SK-N-SH treated with all-trans-retinoic acid at 6 μM for 48 hours (cell line): ENCODE results near the gene RYK.

Experiments used
- ATAC-seq: fragments of 200-7000 bp; cut with Tn5 transposase; 3 replicates; pipeline ENCODE4 v1.9.1; 2020; ENCODE audit warnings: mild to moderate bottlenecking, moderate library complexity
- ARNTL ChIP-seq: fragments of 450-650 bp; formaldehyde crosslinking; IDR thresholded peaks from 2 replicates; pipeline ENCODE4 v1.5.0; 2020; ENCODE audit warnings: low read depth, mild to moderate bottlenecking, moderate library complexity, borderline replicate concordance
- BACH2 ChIP-seq: fragments of 250-450 bp; sonication (Bioruptor Pico); IDR thresholded peaks from 2 replicates; pipeline ENCODE4 v1.9.0; 2021; ENCODE audit warnings: mild to moderate bottlenecking, borderline replicate concordance
- CSDC2 ChIP-seq: fragments of 250-450 bp; sonication (Bioruptor Pico); IDR thresholded peaks from 2 replicates; pipeline ENCODE4 v1.5.0; 2020; ENCODE audit warnings: mild to moderate bottlenecking, moderate library complexity
- ESRRG ChIP-seq: fragments of 250-450 bp; sonication (Bioruptor Pico); IDR thresholded peaks from 2 replicates; pipeline ENCODE4 v1.6.1; 2021; ENCODE audit warnings: mild to moderate bottlenecking
- GLIS3 ChIP-seq: fragments of 250-450 bp; sonication (Bioruptor Pico); IDR thresholded peaks from 2 replicates; pipeline ENCODE4 v1.5.0; 2020; ENCODE audit warnings: mild to moderate bottlenecking, moderate library complexity
- ISL1 ChIP-seq: fragments of 250-450 bp; sonication (Bioruptor Pico); IDR thresholded peaks from 2 replicates; pipeline ENCODE4 v2.1.2; 2022; ENCODE audit warnings: mild to moderate bottlenecking, moderate library complexity
- OSR1 ChIP-seq: fragments of 250-450 bp; sonication (Bioruptor Pico); IDR thresholded peaks from 2 replicates; pipeline ENCODE4 v1.8.0; 2022; ENCODE audit warnings: moderate library complexity, mild to moderate bottlenecking, inconsistent platforms
- RARB ChIP-seq: fragments of 250-450 bp; sonication (Bioruptor Pico); IDR thresholded peaks from 2 replicates; pipeline ENCODE4 v1.8.0; 2021; ENCODE audit warnings: mild to moderate bottlenecking, moderate library complexity
- SNAI2 ChIP-seq: fragments of 250-450 bp; sonication (Bioruptor Pico); IDR thresholded peaks from 2 replicates; pipeline ENCODE4 v1.5.0; 2020; ENCODE audit warnings: mild to moderate bottlenecking, moderate library complexity
- TOX ChIP-seq: fragments of 250-450 bp; sonication (Bioruptor Pico); IDR thresholded peaks from 2 replicates; pipeline ENCODE4 v1.8.0; 2021; ENCODE audit warnings: mild to moderate bottlenecking, moderate library complexity, borderline replicate concordance
- ZFP3 ChIP-seq: fragments of 250-450 bp; sonication (Bioruptor Pico); IDR thresholded peaks from 2 replicates; pipeline ENCODE4 v1.5.0; 2020; ENCODE audit warnings: mild to moderate bottlenecking, moderate library complexity
- ZNF565 ChIP-seq: fragments of 450-650 bp; formaldehyde crosslinking; conservative IDR thresholded peaks from 2 replicates; pipeline ENCODE4 v1.5.0; 2020; ENCODE audit warnings: low read depth, mild to moderate bottlenecking, moderate library complexity
- ZNF70 ChIP-seq: fragments of 450-650 bp; formaldehyde crosslinking; IDR thresholded peaks from 2 replicates; pipeline ENCODE4 v1.5.0; 2020; ENCODE audit warnings: mild to moderate bottlenecking, moderate library complexity
- ZNF8 ChIP-seq: fragments of 450-650 bp; formaldehyde crosslinking; IDR thresholded peaks from 2 replicates; pipeline ENCODE4 v1.5.0; 2020; ENCODE audit warnings: mild to moderate bottlenecking, moderate library complexity
- TF ChIP-seq, protein P1 (sequence below): fragments of 250-450 bp; sonication (Bioruptor Pico); IDR thresholded peaks from 2 replicates; pipeline ENCODE4 v1.5.1; 2021; ENCODE audit warnings: mild to moderate bottlenecking, moderate library complexity
- TF ChIP-seq, protein P2 (sequence below): fragments of 250-450 bp; sonication (Bioruptor Pico); IDR thresholded peaks from 2 replicates; pipeline ENCODE4 v1.8.0; 2021; ENCODE audit warnings: low read depth, mild to moderate bottlenecking, moderate library complexity, borderline replicate concordance
- TF ChIP-seq, protein P3 (sequence below): fragments of 250-450 bp; sonication (Bioruptor Pico); IDR thresholded peaks from 2 replicates; pipeline ENCODE4 v1.5.1; 2020; ENCODE audit warnings: low read depth, mild to moderate bottlenecking, moderate library complexity
- TF ChIP-seq, protein P4 (sequence below): fragments of 250-450 bp; sonication (Bioruptor Pico); IDR thresholded peaks from 2 replicates; pipeline ENCODE4 v1.5.0; 2020; ENCODE audit warnings: mild to moderate bottlenecking, moderate library complexity

The RYK gene

DNA sequence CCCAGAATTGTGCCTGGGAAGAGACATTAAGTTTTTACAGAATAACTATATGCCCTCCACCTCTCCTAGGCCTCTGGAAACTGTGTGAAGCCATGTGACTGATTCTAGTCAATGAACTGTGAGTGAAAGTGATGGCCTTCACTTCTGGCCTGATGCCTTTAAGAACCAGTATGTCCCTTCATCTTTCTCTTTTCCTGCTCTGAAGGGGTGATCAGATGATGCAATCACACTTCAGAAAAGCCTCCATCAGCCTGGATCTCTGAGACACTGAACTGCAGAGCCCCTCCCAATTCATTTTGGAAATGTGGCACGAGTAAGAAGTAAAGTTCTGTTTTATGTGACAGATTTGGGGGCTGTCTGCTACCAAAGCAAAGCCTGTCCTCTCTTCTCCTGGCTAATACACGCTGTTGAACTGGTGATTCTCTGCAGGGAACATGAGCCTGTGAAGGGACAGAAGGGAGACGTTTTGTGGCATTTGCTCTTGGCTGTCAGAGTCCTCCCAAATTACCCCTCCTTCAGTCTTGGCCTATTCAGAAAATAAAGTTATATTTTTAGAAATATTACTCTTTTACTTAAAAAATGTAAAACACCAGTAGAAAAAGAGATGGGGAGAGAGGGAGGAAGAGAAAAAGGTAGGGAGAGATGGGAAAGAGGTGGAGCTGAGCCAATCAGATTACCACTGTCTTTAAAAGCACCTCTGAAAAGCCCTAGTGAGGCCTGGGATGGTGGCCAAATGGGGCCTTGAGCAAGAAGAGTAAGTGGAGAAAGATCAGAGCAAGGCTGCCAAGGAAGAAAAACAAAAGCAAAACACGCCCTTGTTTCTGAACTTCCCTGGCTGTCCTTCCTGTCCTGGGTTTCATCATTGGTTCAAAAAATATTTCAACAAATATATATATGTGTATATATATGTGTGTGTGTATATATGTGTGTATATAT is 40.9 kb upstream of the RYK start:
- TF ChIP-seq ESRRG (CRISPR knock-in tag) (no peak), ISL1 (CRISPR knock-in tag) (peak; percentile 77)
- TF ChIP-seq, all 23 proteins: peak for 1
- ATAC-seq = peak; percentile 97

DNA sequence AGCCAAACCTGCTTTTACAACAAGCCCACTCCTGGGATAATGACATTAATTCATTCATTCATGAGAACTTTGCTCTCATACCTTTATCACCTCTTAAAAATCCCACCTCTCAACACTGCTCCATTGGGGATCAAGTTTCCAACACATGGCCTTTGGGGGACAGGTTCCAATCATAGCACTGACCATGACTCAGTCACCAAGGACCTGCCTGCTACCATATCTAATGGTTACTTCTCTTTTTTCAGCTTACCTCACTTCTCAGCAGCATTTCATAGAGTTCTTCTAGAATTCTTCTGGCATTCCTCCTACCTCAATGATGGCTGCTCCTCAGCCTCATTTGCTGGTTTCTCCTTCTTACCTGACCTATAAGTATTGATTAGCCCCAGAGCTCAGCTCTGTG is 36.9 kb upstream of the RYK start:
- no peak for ATAC-seq
- TF ChIP-seq ISL1 (CRISPR knock-in tag) = no peak
- TF ChIP-seq, protein P1, sequence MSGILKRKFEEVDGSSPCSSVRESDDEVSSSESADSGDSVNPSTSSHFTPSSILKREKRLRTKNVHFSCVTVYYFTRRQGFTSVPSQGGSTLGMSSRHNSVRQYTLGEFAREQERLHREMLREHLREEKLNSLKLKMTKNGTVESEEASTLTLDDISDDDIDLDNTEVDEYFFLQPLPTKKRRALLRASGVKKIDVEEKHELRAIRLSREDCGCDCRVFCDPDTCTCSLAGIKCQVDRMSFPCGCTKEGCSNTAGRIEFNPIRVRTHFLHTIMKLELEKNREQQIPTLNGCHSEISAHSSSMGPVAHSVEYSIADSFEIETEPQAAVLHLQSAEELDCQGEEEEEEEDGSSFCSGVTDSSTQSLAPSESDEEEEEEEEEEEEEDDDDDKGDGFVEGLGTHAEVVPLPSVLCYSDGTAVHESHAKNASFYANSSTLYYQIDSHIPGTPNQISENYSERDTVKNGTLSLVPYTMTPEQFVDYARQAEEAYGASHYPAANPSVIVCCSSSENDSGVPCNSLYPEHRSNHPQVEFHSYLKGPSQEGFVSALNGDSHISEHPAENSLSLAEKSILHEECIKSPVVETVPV = no peak
- no peak for TF ChIP-seq ZNF565 (CRISPR knock-in tag)
- TF ChIP-seq, protein P2, sequence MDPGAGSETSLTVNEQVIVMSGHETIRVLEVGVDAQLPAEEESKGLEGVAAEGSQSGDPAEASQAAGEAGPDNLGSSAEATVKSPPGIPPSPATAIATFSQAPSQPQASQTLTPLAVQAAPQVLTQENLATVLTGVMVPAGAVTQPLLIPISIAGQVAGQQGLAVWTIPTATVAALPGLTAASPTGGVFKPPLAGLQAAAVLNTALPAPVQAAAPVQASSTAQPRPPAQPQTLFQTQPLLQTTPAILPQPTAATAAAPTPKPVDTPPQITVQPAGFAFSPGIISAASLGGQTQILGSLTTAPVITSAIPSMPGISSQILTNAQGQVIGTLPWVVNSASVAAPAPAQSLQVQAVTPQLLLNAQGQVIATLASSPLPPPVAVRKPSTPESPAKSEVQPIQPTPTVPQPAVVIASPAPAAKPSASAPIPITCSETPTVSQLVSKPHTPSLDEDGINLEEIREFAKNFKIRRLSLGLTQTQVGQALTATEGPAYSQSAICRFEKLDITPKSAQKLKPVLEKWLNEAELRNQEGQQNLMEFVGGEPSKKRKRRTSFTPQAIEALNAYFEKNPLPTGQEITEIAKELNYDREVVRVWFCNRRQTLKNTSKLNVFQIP (CRISPR knock-in tag) = no peak

DNA sequence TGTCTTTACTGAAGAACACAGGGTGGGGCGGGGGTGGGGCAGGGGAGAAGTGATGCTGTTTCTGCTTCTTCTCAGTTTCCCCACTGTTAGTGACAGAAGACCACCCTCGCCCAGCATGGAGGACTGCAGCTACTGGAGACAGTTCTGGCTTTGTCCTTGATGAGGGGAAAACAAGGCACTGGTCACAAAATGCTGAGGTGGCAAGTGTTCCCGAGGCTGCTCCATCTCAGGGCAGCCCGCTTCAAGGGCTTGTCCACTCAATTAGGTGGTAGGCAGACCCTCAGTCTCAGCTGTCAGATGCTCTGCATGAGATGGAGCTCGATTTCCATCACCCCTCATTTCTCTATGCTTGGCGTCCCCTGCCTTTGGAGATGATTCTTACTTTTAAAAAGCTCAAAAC is 33.8 kb upstream of the RYK start:
- ATAC-seq = no peak
- TF ChIP-seq CSDC2 (CRISPR knock-in tag) = no peak
- TF ChIP-seq GLIS3 (CRISPR knock-in tag) = no peak
- TF ChIP-seq ZNF8 (CRISPR knock-in tag) = no peak
- no peak for TF ChIP-seq ARNTL

DNA sequence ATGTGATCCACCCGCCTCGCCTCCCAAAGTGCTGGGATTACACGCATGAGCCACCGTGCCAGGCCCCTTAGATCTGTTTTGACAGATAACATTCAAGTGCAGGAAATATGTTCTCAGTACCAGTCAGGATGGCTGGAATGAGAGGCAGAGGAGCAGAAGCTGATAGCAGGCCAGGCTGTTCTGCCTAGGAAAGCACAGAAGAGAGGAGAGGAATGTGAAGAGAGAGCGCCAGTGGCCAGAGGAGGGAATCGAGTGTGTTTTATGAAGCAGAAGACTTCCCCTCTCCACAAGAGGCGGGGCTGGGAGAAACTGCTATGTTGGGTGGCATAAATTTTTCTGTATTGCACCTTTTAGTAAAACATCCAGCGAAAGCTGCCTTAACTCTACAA is 32.0 kb upstream of the RYK start:
- TF ChIP-seq CSDC2 (CRISPR knock-in tag) (no peak), ESRRG (CRISPR knock-in tag) (no peak)
- ATAC-seq = no peak

DNA sequence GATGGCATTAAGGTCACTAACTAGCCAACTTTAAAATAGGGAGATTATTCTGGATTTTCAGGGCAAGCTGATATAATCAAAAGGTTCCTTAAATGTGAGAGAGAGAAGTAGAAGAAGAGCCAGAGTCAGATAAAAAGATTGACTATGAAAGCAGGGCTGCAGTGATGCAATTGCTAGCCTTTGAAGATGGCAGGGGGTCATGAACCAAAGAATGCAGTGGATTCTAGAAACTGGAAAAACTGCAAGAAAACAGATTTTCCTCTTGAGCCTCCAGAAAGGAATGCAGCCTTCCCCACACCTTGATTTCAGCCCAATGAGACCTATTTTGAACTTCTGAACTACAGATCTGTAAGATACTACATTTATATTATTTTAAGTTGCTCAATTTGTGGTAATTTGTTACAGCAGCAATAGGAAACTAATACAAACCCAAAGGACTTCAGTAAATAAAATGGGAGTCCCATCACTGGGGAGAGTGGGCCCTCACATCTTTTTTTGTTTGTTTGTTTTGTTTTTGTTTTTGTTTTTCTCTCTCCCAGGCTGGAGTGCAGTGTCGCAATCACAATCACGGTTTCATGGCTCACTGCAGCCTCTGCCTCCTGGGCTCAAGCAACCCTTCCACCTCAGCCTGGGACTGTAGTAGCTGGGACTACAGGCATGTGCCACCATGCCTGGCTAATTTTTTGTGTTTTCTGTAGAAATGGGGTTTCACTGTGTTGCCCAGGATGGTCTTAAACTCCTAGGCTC is 31.4 kb upstream of the RYK start:
- TF ChIP-seq, protein P3, sequence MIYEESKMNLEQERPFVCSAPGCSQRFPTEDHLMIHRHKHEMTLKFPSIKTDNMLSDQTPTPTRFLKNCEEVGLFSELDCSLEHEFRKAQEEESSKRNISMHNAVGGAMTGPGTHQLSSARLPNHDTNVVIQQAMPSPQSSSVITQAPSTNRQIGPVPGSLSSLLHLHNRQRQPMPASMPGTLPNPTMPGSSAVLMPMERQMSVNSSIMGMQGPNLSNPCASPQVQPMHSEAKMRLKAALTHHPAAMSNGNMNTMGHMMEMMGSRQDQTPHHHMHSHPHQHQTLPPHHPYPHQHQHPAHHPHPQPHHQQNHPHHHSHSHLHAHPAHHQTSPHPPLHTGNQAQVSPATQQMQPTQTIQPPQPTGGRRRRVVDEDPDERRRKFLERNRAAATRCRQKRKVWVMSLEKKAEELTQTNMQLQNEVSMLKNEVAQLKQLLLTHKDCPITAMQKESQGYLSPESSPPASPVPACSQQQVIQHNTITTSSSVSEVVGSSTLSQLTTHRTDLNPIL (CRISPR knock-in tag) = no peak
- no peak for TF ChIP-seq ISL1 (CRISPR knock-in tag)
- TF ChIP-seq RARB (CRISPR knock-in tag) = no peak
- TF ChIP-seq, protein P1 = no peak
- TF ChIP-seq ZNF70 (CRISPR knock-in tag) = no peak
- TF ChIP-seq BACH2 (CRISPR knock-in tag) = no peak
- no peak for TF ChIP-seq OSR1 (CRISPR knock-in tag)
- TF ChIP-seq, protein P4, sequence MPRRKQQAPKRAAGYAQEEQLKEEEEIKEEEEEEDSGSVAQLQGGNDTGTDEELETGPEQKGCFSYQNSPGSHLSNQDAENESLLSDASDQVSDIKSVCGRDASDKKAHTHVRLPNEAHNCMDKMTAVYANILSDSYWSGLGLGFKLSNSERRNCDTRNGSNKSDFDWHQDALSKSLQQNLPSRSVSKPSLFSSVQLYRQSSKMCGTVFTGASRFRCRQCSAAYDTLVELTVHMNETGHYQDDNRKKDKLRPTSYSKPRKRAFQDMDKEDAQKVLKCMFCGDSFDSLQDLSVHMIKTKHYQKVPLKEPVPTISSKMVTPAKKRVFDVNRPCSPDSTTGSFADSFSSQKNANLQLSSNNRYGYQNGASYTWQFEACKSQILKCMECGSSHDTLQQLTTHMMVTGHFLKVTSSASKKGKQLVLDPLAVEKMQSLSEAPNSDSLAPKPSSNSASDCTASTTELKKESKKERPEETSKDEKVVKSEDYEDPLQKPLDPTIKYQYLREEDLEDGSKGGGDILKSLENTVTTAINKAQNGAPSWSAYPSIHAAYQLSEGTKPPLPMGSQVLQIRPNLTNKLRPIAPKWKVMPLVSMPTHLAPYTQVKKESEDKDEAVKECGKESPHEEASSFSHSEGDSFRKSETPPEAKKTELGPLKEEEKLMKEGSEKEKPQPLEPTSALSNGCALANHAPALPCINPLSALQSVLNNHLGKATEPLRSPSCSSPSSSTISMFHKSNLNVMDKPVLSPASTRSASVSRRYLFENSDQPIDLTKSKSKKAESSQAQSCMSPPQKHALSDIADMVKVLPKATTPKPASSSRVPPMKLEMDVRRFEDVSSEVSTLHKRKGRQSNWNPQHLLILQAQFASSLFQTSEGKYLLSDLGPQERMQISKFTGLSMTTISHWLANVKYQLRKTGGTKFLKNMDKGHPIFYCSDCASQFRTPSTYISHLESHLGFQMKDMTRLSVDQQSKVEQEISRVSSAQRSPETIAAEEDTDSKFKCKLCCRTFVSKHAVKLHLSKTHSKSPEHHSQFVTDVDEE = no peak
- no peak for TF ChIP-seq ARNTL
- TF ChIP-seq, protein P2 (CRISPR knock-in tag) = no peak
- TF ChIP-seq TOX (CRISPR knock-in tag) = no peak
- no peak for TF ChIP-seq ZFP3
- no peak for TF ChIP-seq SNAI2 (CRISPR knock-in tag)
- TF ChIP-seq, all 23 proteins: peak for 0
- no peak for ATAC-seq
